Measurements from ENCODE around the gene RRP1B.

DNA sequence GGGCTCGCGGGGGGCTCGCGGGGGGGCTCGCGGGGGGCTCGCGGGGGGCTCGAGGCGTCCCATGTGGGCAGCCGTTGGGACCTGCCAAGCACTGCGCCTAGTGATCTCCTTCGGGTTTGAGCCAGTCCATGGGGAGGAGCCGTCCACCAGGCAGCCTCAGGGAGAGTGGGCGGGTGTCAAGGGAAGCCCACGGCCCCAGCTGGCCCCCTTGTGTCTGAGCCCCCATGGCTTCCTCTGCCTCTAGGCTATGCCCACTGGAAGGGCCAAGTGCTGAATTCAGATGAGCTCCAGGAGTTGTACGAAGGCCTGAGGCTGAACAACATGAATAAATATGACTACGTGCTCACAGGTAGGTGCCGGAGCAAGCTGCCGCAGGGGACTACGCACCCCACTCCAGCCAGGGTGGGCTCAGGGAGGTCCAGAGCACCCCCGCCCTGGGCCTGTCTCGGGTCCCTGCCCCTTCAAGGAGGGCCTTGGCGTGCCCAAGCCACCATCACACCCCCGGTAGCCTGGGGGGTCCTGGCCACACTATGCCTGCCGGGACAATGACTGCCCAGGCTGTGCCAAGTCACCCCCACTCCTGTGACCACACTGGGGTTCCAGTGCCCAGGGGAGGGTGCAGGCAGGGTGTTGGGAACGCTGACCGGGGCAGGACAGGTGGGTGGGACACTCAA is 82.2 kb downstream of the RRP1B start:
- TF ChIP-seq, protein P1, sequence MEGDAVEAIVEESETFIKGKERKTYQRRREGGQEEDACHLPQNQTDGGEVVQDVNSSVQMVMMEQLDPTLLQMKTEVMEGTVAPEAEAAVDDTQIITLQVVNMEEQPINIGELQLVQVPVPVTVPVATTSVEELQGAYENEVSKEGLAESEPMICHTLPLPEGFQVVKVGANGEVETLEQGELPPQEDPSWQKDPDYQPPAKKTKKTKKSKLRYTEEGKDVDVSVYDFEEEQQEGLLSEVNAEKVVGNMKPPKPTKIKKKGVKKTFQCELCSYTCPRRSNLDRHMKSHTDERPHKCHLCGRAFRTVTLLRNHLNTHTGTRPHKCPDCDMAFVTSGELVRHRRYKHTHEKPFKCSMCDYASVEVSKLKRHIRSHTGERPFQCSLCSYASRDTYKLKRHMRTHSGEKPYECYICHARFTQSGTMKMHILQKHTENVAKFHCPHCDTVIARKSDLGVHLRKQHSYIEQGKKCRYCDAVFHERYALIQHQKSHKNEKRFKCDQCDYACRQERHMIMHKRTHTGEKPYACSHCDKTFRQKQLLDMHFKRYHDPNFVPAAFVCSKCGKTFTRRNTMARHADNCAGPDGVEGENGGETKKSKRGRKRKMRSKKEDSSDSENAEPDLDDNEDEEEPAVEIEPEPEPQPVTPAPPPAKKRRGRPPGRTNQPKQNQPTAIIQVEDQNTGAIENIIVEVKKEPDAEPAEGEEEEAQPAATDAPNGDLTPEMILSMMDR (IDR thresholded peaks at IDR 0.05), result no peak
- TF ChIP-seq POLR2A (IDR thresholded peaks at IDR 0.05), result no peak
